Measurements from ENCODE around the gene ZNF32.

- TF ChIP-seq CTCF (IDR thresholded peaks at IDR 0.05 in 8 of 11, conservative IDR thresholded peaks at IDR 0.05 in 3 of 11) = no peak
- TF ChIP-seq POLR2AphosphoS5 (IDR thresholded peaks at IDR 0.05) = no peak
- TF ChIP-seq POLR2A (IDR thresholded peaks at IDR 0.05) = no peak
Measured at GRCh38 chr10:43684292-43684559, 35.5 kb upstream of the ZNF32 start.

Measured in spleen (tissue), 7 donors.